ENCODE measurements around the gene ARHGEF35.
"Not testable (repeated sequence)": the region's sequence is repeated elsewhere in the genome, so short reads cannot be mapped to it uniquely, and the experiment has no call there.

GRCh38 chr7:144193782-144194181 is 1.9 kb downstream of the ARHGEF35 start:
- not testable (repeated sequence) for TF ChIP-seq CTCF (conservative IDR thresholded peaks at IDR 0.05; ENCODE audit: low read depth, low read length); CEBPB (IDR thresholded peaks at IDR 0.05; ENCODE audit: low read depth, low read length); POLR2A (IDR thresholded peaks at IDR 0.05; ENCODE audit: low read depth, low read length); RCOR1 (IDR thresholded peaks at IDR 0.05; ENCODE audit: insufficient replicate concordance, low read length); BHLHE40 (IDR thresholded peaks at IDR 0.05; ENCODE audit: low read depth, low read length)

Measured in IMR-90 (cell line).